SIG-M5 treated with dmso at 0.1 percent for 504 hours (cell line): ENCODE data around the gene AUTS2.
A peak's percentile ranks its signal among the peaks of the same experiment; 100 is the strongest.

Experiments
- DNase-seq: peaks from one replicate; lab custom pipeline; 2025; ENCODE audit not compliant: unreplicated experiment; lab: John Stamatoyannopoulos, UW

AUTS2 gene

DNA sequence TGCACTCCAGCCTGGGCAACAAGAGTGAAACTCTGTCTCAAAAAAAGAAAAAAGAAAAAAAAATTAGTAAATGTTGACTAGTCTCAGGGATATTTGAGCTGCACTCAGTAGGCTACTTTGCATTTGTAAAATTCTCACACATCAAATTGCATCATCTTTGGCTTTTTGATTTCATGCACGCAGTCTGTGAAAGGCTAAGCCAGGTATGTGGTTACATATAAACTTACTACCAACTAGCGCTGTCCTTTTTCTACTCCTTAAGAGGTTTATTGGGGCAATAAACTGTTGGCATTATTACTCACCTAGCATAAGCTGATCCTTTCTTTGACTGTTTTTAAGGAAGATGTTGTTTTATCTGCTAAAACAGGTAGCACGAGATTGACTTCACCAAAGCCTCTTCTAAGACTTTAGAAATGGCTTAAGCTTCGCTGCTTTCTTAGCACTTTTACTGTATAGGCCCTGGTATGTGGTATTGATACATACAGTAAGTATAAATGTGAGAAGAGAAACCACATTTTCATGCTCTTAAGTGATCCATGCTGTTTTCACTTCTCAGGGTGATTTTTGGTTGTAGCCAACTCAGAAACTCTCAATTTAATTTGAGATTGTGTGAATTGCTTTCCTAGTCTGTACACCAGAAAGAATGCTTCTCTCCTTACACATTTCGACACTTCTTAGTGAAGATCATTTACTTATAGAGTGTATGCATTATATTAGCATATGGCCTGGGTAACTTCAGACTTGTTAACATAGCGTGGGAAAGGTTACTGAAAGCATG, 323.9 kb downstream of the AUTS2 start:
- DNase-seq = no peak

DNA sequence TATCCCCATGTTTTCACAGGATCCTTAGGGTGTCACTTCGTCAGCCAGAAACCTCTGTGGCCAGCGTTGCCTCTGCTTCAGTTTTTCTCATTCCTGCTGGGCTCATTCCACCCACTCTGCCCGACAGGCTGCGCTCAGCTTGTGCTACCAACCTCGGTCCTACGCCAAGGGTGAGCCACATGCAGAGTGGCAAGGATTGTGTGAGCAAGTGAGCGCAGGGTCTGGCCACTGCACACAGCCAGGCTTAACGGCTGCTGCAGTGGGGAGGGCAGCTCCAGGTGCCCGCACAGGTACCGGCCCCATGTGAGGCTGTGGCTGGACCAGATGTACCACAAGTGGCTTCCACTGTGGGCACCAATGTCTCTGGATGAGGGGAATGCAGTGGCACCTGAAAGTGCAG, 329.2 kb downstream of the AUTS2 start:
- DNase-seq = no peak

GRCh38 chr7:69928621-69929020, 330.3 kb downstream of the AUTS2 start:
- DNase-seq = no peak

- DNase-seq = no peak
These were observed 331.3 kb downstream of the AUTS2 start for GRCh38 chr7:69929622-69930021.

GRCh38 chr7:69932034-69932628, 333.9 kb downstream of the AUTS2 start:
- peak; percentile 20 for DNase-seq

DNA sequence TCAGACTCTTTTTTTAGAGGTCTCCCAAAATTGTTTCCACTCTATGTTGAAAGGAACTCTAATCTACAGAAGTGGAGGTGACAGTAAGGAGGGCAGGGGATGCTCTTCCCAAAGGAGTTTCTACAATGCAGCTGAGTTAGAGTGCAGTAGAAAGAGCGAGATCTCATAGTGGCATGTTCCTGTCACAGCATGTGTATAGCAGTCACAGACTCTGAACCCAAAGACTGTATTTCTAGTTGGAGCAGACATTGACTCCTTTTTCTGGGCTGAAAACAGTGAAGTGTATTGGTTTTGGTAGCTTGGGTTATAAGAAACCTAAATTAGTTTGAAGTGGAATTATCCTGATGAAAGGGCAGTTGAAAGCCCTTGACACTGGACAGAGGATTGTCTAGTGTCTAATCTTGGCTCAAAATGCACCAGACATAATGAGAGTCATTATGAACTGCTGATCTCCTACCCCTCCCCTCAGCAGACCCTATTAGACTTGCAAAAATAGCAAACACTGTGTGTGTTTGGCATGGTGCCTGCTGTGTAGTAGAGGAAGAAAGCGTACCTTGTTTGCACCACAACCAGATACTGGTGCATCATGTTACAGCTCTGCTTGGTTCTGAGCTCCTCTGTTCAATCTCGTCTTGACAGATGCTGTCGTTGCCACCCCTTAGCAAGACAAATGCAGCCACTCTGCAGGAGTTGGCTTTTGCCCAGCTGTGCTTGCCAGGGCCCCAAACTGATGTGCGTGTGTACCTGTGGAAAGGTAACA, 336.0 kb downstream of the AUTS2 start:
- no peak for DNase-seq

DNA sequence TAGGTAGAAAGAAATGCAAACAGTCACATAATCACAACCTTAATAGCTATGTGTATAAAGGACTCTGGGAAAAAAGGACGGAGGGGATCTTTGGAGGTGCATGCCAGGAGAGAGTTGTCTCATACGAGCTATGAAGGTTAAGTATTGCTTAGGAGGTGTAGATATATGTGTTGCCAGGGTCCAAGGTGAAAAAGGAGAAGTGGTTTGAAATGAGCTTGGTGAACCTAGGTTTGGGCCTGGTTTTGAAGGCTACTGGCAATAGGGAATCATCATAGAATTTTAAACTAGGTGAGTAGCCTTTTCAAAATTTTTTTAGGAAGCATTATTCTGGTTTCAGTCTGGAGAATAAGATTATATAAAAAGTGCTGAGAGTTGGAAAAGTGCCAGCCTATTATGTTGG, 336.8 kb downstream of the AUTS2 start:
- DNase-seq = no peak

GRCh38 chr7:69937097-69937496, 338.8 kb downstream of the AUTS2 start:
- no peak for DNase-seq

GRCh38 chr7:69939317-69939716, 341.0 kb downstream of the AUTS2 start:
- no peak for DNase-seq

GRCh38 chr7:69941077-69941651, 342.9 kb downstream of the AUTS2 start:
- DNase-seq = no peak

DNA sequence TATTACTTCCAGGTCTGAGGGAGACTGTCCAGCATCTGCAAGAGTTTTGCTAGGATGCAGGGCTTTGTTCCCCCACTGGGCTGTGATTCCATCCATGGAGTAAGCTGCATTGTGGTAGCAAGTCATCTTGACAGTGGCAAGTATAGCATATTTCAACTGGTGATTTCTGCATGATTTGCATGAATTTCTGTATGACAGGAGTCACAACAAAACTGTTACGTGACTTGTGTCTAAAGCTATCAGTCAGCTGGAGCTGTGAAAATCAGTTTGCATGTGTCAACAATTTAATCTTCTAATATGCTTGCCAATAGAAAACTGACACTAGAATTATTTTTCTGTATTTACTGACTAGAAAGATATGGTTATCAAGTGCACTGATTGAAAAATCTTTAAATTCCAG, 344.3 kb downstream of the AUTS2 start:
- no peak for DNase-seq

- DNase-seq = no peak
These were observed 348.6 kb downstream of the AUTS2 start for GRCh38 chr7:69946901-69947300.

GRCh38 chr7:69947998-69948397, 349.7 kb downstream of the AUTS2 start:
- no peak for DNase-seq

- no peak for DNase-seq
These were observed 350.8 kb downstream of the AUTS2 start for GRCh38 chr7:69949122-69949521.

- no peak for DNase-seq
These were observed 353.2 kb downstream of the AUTS2 start for GRCh38 chr7:69951458-69951857.

DNA sequence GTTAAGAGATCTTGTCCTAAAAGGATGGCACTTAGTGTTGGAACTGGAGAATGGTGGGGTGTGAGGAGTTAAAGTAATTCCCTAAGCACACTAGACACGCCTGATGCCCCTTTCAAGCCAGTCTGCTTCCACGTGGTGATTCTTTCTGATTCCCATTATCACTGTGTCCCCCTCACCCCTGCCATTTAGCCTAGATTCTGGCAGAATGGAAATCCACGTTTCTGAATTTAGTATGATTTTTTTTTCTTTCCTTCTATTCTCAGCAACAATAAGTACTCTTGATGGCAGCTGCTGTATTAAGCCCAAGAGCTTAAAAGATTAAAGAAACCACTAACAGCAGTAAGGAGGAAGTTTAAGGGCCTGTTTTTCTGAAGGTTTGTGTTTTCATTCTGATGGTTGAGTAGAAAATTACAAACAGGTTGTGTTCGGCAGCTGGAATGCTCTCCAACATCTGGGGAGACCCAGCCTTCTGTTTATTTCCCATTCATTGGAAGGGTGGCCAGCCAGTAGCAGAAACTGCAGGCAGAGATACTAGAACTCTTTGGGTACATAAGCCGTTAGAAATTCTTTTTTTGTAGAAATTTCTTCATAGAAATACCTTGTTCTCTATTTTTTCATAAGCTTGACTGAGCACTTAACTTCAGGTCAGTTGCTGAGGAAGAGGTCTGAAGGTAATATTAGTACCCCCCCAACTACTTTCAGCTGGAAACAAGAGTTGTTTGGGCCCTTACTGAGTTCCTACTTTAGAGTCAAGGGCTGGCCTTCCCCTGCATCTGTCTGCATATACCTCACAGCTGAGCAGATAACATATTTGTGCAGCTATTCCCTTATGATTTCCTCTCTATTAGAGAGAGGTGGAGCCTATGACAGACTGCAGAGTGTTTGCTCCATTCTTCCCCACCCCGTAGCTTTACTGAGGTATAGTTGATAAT, 355.1 kb downstream of the AUTS2 start:
- DNase-seq = no peak

- DNase-seq = no peak
These were observed 358.3 kb downstream of the AUTS2 start for GRCh38 chr7:69956541-69956940.

GRCh38 chr7:69957661-69958060, 359.4 kb downstream of the AUTS2 start:
- DNase-seq = no peak

GRCh38 chr7:69959789-69960499, 361.7 kb downstream of the AUTS2 start:
- no peak for DNase-seq

DNA sequence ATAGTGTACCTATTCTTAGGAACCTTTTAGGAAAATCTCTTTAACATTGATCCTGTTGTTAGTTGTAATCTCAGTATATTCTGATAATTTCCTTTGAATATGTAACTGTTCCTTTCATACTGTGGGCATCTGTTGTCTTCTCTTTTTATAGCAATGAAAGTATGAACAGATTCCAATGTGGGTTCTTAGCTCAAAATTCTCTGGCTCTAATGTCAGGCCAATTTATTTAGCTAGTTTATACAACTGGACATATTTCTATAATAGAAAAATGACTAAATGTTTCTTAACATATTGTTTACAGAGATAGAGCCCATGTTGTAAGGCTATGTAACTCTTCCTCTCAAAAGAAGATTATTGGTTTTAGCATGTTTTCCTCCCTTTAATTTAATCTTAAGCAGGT, 363.2 kb downstream of the AUTS2 start:
- no peak for DNase-seq
